WTC11 (cell line): ENCODE measurements around the gene ENC1. TPM values are rescaled to one million over a fixed set of nuclear protein-coding genes. Genes with fewer than 3 reads are reported as not detected.

ENCODE experiments used
- ATAC-seq: fragments of 200-7000 bp; cut with Tn5 transposase; 2 replicates; pipeline ENCODE4 v1.10.0; 2021; ENCODE audit warnings: mild to moderate bottlenecking, moderate library complexity
- CTCF ChIA-PET: fragments of 300-600 bp; sonication (Branson Sonifier 250); formaldehyde crosslinking; loops from one replicate; lab custom pipeline; 2021; ENCODE audit warnings: antibody characterized with exemption; lab: Charles Lee
- POLR2A ChIA-PET: fragments of 350-600 bp; sonication (Branson Sonifier 250); formaldehyde crosslinking; loops from one replicate; lab custom pipeline; 2021; ENCODE audit warnings: antibody characterized with exemption; lab: Charles Lee
- DNase-seq: peaks from one replicate; pipeline ENCODE4 v3.0.0; 2021; ENCODE audit warnings: low spot score
- H3K27ac Mint-ChIP-seq: 2 replicates; pipeline ENCODE4 v1.8.0; 2021; ENCODE audit warnings: mixed read lengths
- H3K27me3 Mint-ChIP-seq: 2 replicates; pipeline ENCODE4 v1.8.0; 2021; ENCODE audit warnings: low read depth, mild to moderate bottlenecking, moderate library complexity, mixed read lengths
- H3K36me3 Mint-ChIP-seq: 2 replicates; pipeline ENCODE4 v1.8.0; 2021; ENCODE audit warnings: mixed read lengths
- H3K4me1 Mint-ChIP-seq: 2 replicates; pipeline ENCODE4 v1.8.0; 2022; ENCODE audit warnings: mixed read lengths
- H3K4me3 Mint-ChIP-seq: 2 replicates; pipeline ENCODE4 v1.8.0; 2021; ENCODE audit warnings: mild to moderate bottlenecking, moderate library complexity, mixed read lengths
- H3K9me3 Mint-ChIP-seq: 2 replicates; pipeline ENCODE4 v1.8.0; 2021; ENCODE audit warnings: mixed read lengths
- CBFB ChIP-seq: sonication (generic); formaldehyde crosslinking; IDR thresholded peaks from 2 replicates; pipeline ENCODE4 v1.8.1; 2022; ENCODE audit warnings: mild to moderate bottlenecking, low read depth, missing genetic modification reagents
- CREB1 ChIP-seq: sonication (generic); formaldehyde crosslinking; IDR thresholded peaks from 2 replicates; pipeline ENCODE4 v1.8.0; 2023; ENCODE audit warnings: mild to moderate bottlenecking, missing genetic modification reagents
- CTCF ChIP-seq: fragments of 200-600 bp; IDR thresholded peaks from 2 replicates; pipeline ENCODE4 v1.8.0; 2022; ENCODE audit warnings: antibody characterized with exemption
- E2F1 ChIP-seq: sonication (generic); formaldehyde crosslinking; IDR thresholded peaks from 2 replicates; pipeline ENCODE4 v1.8.0; 2022; ENCODE audit warnings: mild to moderate bottlenecking, missing genetic modification reagents
- E2F4 ChIP-seq: sonication (generic); formaldehyde crosslinking; IDR thresholded peaks from 2 replicates; pipeline ENCODE4 v1.8.1; 2022; ENCODE audit warnings: low read depth, mild to moderate bottlenecking, moderate library complexity, missing genetic modification reagents, borderline replicate concordance
- EMX1 ChIP-seq: fragments of 250-450 bp; sonication (Bioruptor Pico); IDR thresholded peaks from 2 replicates; pipeline ENCODE4 v1.8.0; 2021; ENCODE audit warnings: mild to moderate bottlenecking
- ERG ChIP-seq: fragments of 250-450 bp; sonication (Bioruptor Pico); IDR thresholded peaks from 2 replicates; pipeline ENCODE4 v1.8.0; 2021; ENCODE audit warnings: mild to moderate bottlenecking
- FOXP4 ChIP-seq: sonication (generic); formaldehyde crosslinking; IDR thresholded peaks from 2 replicates; pipeline ENCODE4 v1.8.0; 2022; ENCODE audit warnings: mild to moderate bottlenecking, missing genetic modification reagents
- HMGXB4 ChIP-seq: sonication (generic); formaldehyde crosslinking; IDR thresholded peaks from 2 replicates; pipeline ENCODE4 v1.8.1; 2023; ENCODE audit warnings: mild to moderate bottlenecking, moderate library complexity, missing genetic modification reagents
- PRDM15 ChIP-seq: sonication (generic); formaldehyde crosslinking; IDR thresholded peaks from 2 replicates; pipeline ENCODE4 v1.8.0; 2022; ENCODE audit warnings: missing genetic modification reagents
- SOX15 ChIP-seq: fragments of 250-450 bp; sonication (Bioruptor Pico); IDR thresholded peaks from 2 replicates; pipeline ENCODE4 v1.9.0; 2021; ENCODE audit warnings: mild to moderate bottlenecking
- ZBTB21 ChIP-seq: sonication (generic); formaldehyde crosslinking; IDR thresholded peaks from 2 replicates; pipeline ENCODE4 v1.8.1; 2023; ENCODE audit warnings: mild to moderate bottlenecking, missing genetic modification reagents, borderline replicate concordance
- total RNA-seq: library from RNA; stranded (reverse); gene quantifications from 3 replicates; pipeline ENCODE4 v1.2.3, GENCODE V29; 2021

Gene ENC1
- total RNA-seq, 1 experiment from 2014 or later = 18.3 TPM

GRCh38 chr5:74598731-74599130, 41.8 kb downstream of the ENC1 start (continued):
- no peak for TF ChIP-seq PRDM15 (CRISPR knock-in tag)
- no peak for TF ChIP-seq ERG (CRISPR knock-in tag)
- TF ChIP-seq E2F4 (CRISPR knock-in tag) = no peak
- no peak for TF ChIP-seq E2F1 (CRISPR knock-in tag)
- TF ChIP-seq, all 79 proteins: peak for 0

- peak overlapping the region; percentile 66 for H3K27ac Mint-ChIP-seq
- H3K27me3 Mint-ChIP-seq = no peaks in the 10 kb centered on the region
- ChIA-PET CTCF (interaction anchor here (1.1 kb wide), 1 partner anchor 10 kb away, joined by 3 read pairs; no protein-coding TSS in a partner anchor), POLR2A (no interaction called here)
- H3K9me3 Mint-ChIP-seq = no peaks in the 10 kb centered on the region
- TF ChIP-seq ZBTB21 (CRISPR knock-in tag) (no peak), HMGXB4 (CRISPR knock-in tag) (no peak), CTCF (no peak), CREB1 (CRISPR knock-in tag) (no peak), E2F1 (CRISPR knock-in tag) (no peak), EMX1 (no peak), SOX15 (CRISPR knock-in tag) (no peak), CBFB (CRISPR knock-in tag) (no peak), FOXP4 (CRISPR knock-in tag) (no peak)
- ATAC-seq (peak; percentile 92), DNase-seq (peak; percentile 25)
- H3K4me3 Mint-ChIP-seq = no peak overlapping the region
- H3K36me3 Mint-ChIP-seq = no peaks in the 10 kb centered on the region
- H3K4me1 Mint-ChIP-seq = peaks cover 19% of the 10 kb centered on the region
Measured at GRCh38 chr5:74596927-74597326, 43.6 kb downstream of the ENC1 start.
